A549 (cell line): ENCODE measurements around the gene SNX5. TPM values are rescaled to one million over a fixed set of nuclear protein-coding genes. Genes with fewer than 3 reads are reported as not detected.

ENCODE experiments used
- ATAC-seq, 2 experiments: fragments of 200-7000 bp in 1 of 2; fragments of >200 bp in 1 of 2; cut with Nextera tagmentation in 1 of 2; cut with Tn5 transposase in 1 of 2; 3 replicates each; pipeline versions ENCODE4 v1.8.0 to v1.9.1; 2018 to 2020; ENCODE audit warnings: mild to moderate bottlenecking in 1 of 2, moderate library complexity in 1 of 2
- CTCF ChIA-PET: fragments of 300-600 bp; sonication (Branson Sonifier 250); formaldehyde crosslinking; extraction: SDS; loops from one replicate; lab custom pipeline; 2021; ENCODE audit warnings: antibody characterized with exemption, inconsistent platforms; lab: Yijun Ruan, JAX
- POLR2A ChIA-PET: fragments of 350-600 bp; formaldehyde crosslinking; extraction: SDS; loops from one replicate; lab custom pipeline; 2021; ENCODE audit warnings: antibody characterized with exemption, inconsistent platforms; lab: Yijun Ruan, JAX
- DNase-seq, 2 experiments: peaks; one replicate each; pipeline versions ENCODE4 v3.0.0 to v3.0.0-alpha.2; 2011 to 2016; ENCODE audit warnings: low read depth in 1 of 2, low spot score in 1 of 2
- FAIRE-seq: peaks from 2 replicates; lab custom pipeline; 2011; peaks lifted over from hg19 to GRCh38; lab: Jason Lieb, UNC
- H3K27ac ChIP-seq, 2 experiments: fragments of >200 bp; sonication (Bioruptor Twin); formaldehyde crosslinking; 3 replicates each; pipeline ENCODE4 v1.5.1; 2016 to 2017
- H3K4me1 ChIP-seq: fragments of >200 bp; sonication (Bioruptor Twin); formaldehyde crosslinking; 3 replicates; pipeline ENCODE4 v1.6.1; 2016
- H3K4me2 ChIP-seq: fragments of >200 bp; sonication (Bioruptor Twin); formaldehyde crosslinking; 3 replicates; pipeline ENCODE4 v1.6.1; 2016
- H3K4me3 ChIP-seq: fragments of >200 bp; sonication (Bioruptor Twin); formaldehyde crosslinking; 3 replicates; pipeline ENCODE4 v1.5.1; 2016
- H3K9me3 ChIP-seq: fragments of >200 bp; sonication (Bioruptor Twin); formaldehyde crosslinking; 3 replicates; pipeline ENCODE4 v1.6.1; 2016
- BHLHE40 ChIP-seq: IDR thresholded peaks from 2 replicates; pipeline ENCODE4 v1.6.1; 2012; ENCODE audit warnings: low read depth, low read length, inconsistent platforms
- CHD4 ChIP-seq: fragments of 200-600 bp; sonication (generic); IDR thresholded peaks from 2 replicates; pipeline ENCODE4 v1.6.1; 2016; ENCODE audit warnings: antibody characterized with exemption, mild to moderate bottlenecking, borderline replicate concordance
- EHF ChIP-seq: fragments of 250-450 bp; sonication (Bioruptor Pico); IDR thresholded peaks from 2 replicates; pipeline ENCODE4 v1.5.0; 2020; ENCODE audit warnings: mild to moderate bottlenecking
- FOSB ChIP-seq: fragments of 250-450 bp; sonication (Bioruptor Pico); IDR thresholded peaks from 2 replicates; pipeline ENCODE4 v1.5.0; 2020; ENCODE audit warnings: mild to moderate bottlenecking, moderate library complexity
- FOXS1 ChIP-seq: fragments of 250-450 bp; sonication (Bioruptor Pico); IDR thresholded peaks from 2 replicates; pipeline ENCODE4 v1.5.0; 2020; ENCODE audit warnings: mild to moderate bottlenecking, moderate library complexity
- GATA3 ChIP-seq: IDR thresholded peaks from 2 replicates; pipeline ENCODE4 v1.6.1; 2012; ENCODE audit warnings: borderline replicate concordance
- HDAC2 ChIP-seq: fragments of 200-600 bp; sonication (generic); IDR thresholded peaks from 2 replicates; pipeline ENCODE4 v1.6.1; 2016
- HOXA7 ChIP-seq: fragments of 250-450 bp; sonication (Bioruptor Pico); IDR thresholded peaks from 2 replicates; pipeline ENCODE4 v1.5.0; 2020; ENCODE audit warnings: mild to moderate bottlenecking, moderate library complexity
- JUNB ChIP-seq: fragments of >200 bp; sonication (Bioruptor Twin); formaldehyde crosslinking; IDR thresholded peaks from 2 replicates; pipeline ENCODE4 v1.6.1; 2016
- MAFK ChIP-seq: fragments of 450-650 bp; IDR thresholded peaks from 2 replicates; pipeline ENCODE4 v1.6.1; 2014; ENCODE audit not compliant: partially characterized antibody
- PHF8 ChIP-seq: fragments of 200-600 bp; sonication (generic); IDR thresholded peaks from 2 replicates; pipeline ENCODE4 v1.6.1; 2016; ENCODE audit warnings: low read depth, mild to moderate bottlenecking, antibody characterized with exemption, moderate library complexity, borderline replicate concordance
- POLR2A ChIP-seq: IDR thresholded peaks from 2 replicates; pipeline ENCODE4 v1.6.1; 2012; ENCODE audit warnings: mild to moderate bottlenecking, low read length
- POLR2AphosphoS2 ChIP-seq: conservative IDR thresholded peaks from 2 replicates; pipeline ENCODE4 v1.6.1; 2012; ENCODE audit warnings: low read length, improper control_type of control experiment, inconsistent platforms
- RAD21 ChIP-seq, 2 experiments: fragments of >200 bp in 1 of 2; sonication (Bioruptor Twin) in 1 of 2; formaldehyde crosslinking in 1 of 2; IDR thresholded peaks in 1 of 2; conservative IDR thresholded peaks in 1 of 2; 2 replicates in 1 of 2; 3 replicates in 1 of 2; pipeline ENCODE4 v1.6.1; 2012 to 2018; ENCODE audit warnings: inconsistent platforms in 1 of 2
- RFX5 ChIP-seq: fragments of 450-650 bp; IDR thresholded peaks from 2 replicates; pipeline ENCODE4 v1.7.1; 2014; ENCODE audit warnings: antibody characterized with exemption, mild to moderate bottlenecking, moderate library complexity
- TFCP2L1 ChIP-seq: fragments of 250-450 bp; sonication (Bioruptor Pico); IDR thresholded peaks from 2 replicates; pipeline ENCODE4 v1.5.0; 2021; ENCODE audit warnings: mild to moderate bottlenecking
- ZC3H11A ChIP-seq: fragments of 450-650 bp; IDR thresholded peaks from 2 replicates; pipeline ENCODE4 v1.6.1; 2014; ENCODE audit warnings: antibody characterized with exemption, mild to moderate bottlenecking
- WGBS: methylation state at CpG from one replicate; pipeline ENCODE4 v1.1.6; 2017; ENCODE audit errors: missing lambda C conversion rate; 5-methylcytosine and 5-hydroxymethylcytosine counted together
- polyA plus RNA-seq, 4 experiments: library from polyadenylated mRNA; depleted of rRNA in 3 of 4; stranded (reverse); fragments of >200 nt; fragmentation: RNase III in 1 of 4; extraction: RNeasy Plus Mini Kit Qiagen cat#74134 plus additional on column Dnase treatment in 1 of 4; gene quantifications; 2 replicates in 3 of 4; 3 replicates in 1 of 4; pipeline ENCODE4 v1.2.3, GENCODE V29; 2011 to 2017
- TF ChIP-seq, protein P1 (sequence below): fragments of >200 bp; sonication (Bioruptor Twin); formaldehyde crosslinking; IDR thresholded peaks from 3 replicates; pipeline ENCODE4 v1.6.1; 2016
- TF ChIP-seq, protein P2 (sequence below): fragments of 200-600 bp; sonication (generic); IDR thresholded peaks from 2 replicates; pipeline ENCODE4 v1.6.1; 2016; ENCODE audit warnings: antibody characterized with exemption, mild to moderate bottlenecking, moderate library complexity
- TF ChIP-seq, protein P3 (sequence below): IDR thresholded peaks from 2 replicates; pipeline ENCODE4 v1.6.1; 2012
- TF ChIP-seq, protein P4 (sequence below): IDR thresholded peaks from 2 replicates; pipeline ENCODE4 v1.6.1; 2012; ENCODE audit warnings: low read depth, borderline replicate concordance
- TF ChIP-seq, protein P5 (sequence below): fragments of 250-450 bp; sonication (Bioruptor Pico); IDR thresholded peaks from 2 replicates; pipeline ENCODE4 v1.5.0; 2020; ENCODE audit warnings: low read depth, mild to moderate bottlenecking, moderate library complexity

Gene SNX5
- polyA plus RNA-seq, 2 of the 4 experiments (the other 2 are of a cell fraction), result 225 to 342 TPM

DNA sequence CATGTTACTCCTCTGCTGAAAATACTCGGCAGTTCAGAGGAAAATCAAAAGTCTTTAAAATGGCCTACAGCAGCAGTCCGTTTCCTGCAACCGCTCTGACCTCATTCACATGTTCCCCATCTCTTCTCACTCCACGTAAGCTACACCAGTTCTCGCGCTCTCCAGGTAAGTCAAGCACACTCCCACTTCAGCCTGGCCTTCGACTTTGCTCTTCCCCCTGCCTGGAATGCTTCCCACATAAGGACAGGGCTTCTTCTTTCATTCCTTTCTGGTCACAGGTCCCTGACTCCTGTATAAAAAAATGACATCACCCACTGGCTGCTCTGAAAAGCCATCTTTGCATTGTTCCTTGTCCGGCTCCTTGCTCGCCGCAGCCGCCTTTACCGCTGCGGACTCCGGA, 42.9 kb upstream of the SNX5 start:
- Histone ChIP-seq H3K27ac (no peak overlapping the region), H3K4me2 (no peak overlapping the region), H3K4me1 (no peaks in the 10 kb centered on the region), H3K9me3 (no peaks in the 10 kb centered on the region), H3K4me3 (no peak overlapping the region)
- 85% methylated on average over 14 of the region's 14 CpGs for whole genome bisulfite sequencing
- CTCF ChIA-PET, result no interaction called here
- DNase-seq (no peak), FAIRE-seq (no peak), ATAC-seq (0 out of 6 replicates have a peak, but pooled peaks of 1 of the 2 experiments have one; percentile 23)
- POLR2A ChIA-PET, result no interaction called here
- TF ChIP-seq HOXA7 (CRISPR knock-in tag) (no peak), BHLHE40 (no peak), POLR2A (0 out of 2 replicates have a peak, but pooled peaks have one; percentile 9), HDAC2 (no peak)
- TF ChIP-seq, protein P1, sequence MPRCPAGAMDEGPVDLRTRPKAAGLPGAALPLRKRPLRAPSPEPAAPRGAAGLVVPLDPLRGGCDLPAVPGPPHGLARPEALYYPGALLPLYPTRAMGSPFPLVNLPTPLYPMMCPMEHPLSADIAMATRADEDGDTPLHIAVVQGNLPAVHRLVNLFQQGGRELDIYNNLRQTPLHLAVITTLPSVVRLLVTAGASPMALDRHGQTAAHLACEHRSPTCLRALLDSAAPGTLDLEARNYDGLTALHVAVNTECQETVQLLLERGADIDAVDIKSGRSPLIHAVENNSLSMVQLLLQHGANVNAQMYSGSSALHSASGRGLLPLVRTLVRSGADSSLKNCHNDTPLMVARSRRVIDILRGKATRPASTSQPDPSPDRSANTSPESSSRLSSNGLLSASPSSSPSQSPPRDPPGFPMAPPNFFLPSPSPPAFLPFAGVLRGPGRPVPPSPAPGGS, result no peak

DNA sequence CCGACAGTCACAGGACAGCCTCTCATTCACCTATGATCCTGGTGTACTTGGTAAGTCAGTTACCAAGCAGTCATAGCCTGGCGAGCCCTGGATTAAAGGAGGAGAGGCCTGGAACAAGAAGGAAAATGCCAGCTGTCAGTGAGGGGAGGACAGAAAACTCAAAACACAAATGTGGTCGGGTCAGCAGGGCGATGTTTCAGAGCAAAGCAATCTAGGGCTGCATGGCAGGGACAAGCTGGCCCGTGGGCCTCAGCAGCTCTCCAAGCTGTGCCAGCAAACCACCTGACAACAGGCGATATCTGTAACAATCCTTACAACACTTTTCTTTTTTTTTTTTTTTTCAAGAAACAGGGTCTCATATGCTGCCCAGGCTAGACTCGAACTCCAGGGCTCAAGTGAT, 40.5 kb upstream of the SNX5 start:
- FAIRE-seq (no peak), ATAC-seq (no peak), DNase-seq (no peak)
- WGBS, result 74% methylated on average over 7 of the region's 7 CpGs
- TF ChIP-seq, protein P2, sequence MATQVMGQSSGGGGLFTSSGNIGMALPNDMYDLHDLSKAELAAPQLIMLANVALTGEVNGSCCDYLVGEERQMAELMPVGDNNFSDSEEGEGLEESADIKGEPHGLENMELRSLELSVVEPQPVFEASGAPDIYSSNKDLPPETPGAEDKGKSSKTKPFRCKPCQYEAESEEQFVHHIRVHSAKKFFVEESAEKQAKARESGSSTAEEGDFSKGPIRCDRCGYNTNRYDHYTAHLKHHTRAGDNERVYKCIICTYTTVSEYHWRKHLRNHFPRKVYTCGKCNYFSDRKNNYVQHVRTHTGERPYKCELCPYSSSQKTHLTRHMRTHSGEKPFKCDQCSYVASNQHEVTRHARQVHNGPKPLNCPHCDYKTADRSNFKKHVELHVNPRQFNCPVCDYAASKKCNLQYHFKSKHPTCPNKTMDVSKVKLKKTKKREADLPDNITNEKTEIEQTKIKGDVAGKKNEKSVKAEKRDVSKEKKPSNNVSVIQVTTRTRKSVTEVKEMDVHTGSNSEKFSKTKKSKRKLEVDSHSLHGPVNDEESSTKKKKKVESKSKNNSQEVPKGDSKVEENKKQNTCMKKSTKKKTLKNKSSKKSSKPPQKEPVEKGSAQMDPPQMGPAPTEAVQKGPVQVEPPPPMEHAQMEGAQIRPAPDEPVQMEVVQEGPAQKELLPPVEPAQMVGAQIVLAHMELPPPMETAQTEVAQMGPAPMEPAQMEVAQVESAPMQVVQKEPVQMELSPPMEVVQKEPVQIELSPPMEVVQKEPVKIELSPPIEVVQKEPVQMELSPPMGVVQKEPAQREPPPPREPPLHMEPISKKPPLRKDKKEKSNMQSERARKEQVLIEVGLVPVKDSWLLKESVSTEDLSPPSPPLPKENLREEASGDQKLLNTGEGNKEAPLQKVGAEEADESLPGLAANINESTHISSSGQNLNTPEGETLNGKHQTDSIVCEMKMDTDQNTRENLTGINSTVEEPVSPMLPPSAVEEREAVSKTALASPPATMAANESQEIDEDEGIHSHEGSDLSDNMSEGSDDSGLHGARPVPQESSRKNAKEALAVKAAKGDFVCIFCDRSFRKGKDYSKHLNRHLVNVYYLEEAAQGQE, result no peak
- TF ChIP-seq, protein P1, result no peak
- TF ChIP-seq FOSB (CRISPR knock-in tag), result no peak
- TF ChIP-seq MAFK, result no peak
- TF ChIP-seq FOXS1 (CRISPR knock-in tag), result no peak
- no peak for TF ChIP-seq EHF (CRISPR knock-in tag)
- no peak for TF ChIP-seq RFX5
- no peak overlapping the region for H3K4me3 ChIP-seq
- no peak overlapping the region for H3K27ac ChIP-seq
- ChIA-PET POLR2A (interaction anchor here (0.6 kb wide), 1 partner anchor 41 kb away, joined by 3 read pairs; the partner anchor contains the start of gene SNX5), CTCF (no interaction called here)
- no peaks in the 10 kb centered on the region for H3K9me3 ChIP-seq
- no peak overlapping the region for H3K4me2 ChIP-seq
- no peaks in the 10 kb centered on the region for H3K4me1 ChIP-seq

DNA sequence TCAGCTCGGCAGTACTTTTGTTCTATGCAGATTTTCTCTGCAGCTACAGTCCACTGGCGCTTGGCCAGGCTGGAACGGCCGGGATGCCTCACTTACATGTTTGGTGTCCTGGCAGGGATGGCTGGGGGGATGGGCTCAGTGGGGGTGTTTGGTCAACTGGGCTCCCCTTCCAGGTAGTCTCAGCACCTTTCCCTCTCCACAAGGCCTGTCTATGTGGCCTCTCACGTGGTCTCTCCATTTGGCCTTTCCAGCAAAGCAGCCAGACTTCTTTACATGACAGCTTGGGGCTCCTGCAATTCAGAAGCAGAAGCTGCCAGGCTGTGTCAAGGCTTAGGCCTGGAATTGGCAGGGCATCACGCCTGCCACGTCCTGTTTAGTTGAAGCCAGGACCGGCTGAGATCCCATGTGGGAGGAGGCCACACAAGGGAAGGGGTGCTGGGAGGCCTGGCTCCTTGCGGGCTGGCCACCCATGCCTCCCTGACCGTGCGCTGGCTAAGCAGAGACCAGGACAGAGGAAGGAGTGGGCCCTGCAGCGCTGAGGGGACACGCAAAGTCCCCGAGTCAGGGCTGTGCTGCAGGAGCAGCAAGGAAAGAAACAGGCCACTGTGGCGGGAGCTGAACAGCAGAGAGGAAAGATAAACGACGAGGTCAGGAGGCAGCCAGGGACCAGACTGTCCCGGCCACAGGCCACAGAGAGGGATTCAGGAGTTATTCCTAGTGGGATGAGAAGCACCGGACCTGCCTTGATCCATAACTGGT, 39.1 kb upstream of the SNX5 start:
- ATAC-seq (peak in 1 of 2 experiments; percentile 35; a peak in 2 of 6 replicates), FAIRE-seq (no peak), DNase-seq (no peak)
- Histone ChIP-seq H3K4me2 (no peak overlapping the region), H3K9me3 (no peaks in the 10 kb centered on the region), H3K4me1 (no peaks in the 10 kb centered on the region), H3K4me3 (no peak overlapping the region), H3K27ac (no peak overlapping the region)
- POLR2A ChIA-PET, result no interaction called here
- CTCF ChIA-PET, result interaction anchor here (0.8 to 1.2 kb wide), 2 partner anchors 10 to 12 kb away, joined by 3 to 5 read pairs; no protein-coding TSS in a partner anchor
- WGBS, result 77% methylated on average over 19 of the region's 19 CpGs
- TF ChIP-seq, protein P3, sequence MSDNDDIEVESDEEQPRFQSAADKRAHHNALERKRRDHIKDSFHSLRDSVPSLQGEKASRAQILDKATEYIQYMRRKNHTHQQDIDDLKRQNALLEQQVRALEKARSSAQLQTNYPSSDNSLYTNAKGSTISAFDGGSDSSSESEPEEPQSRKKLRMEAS, result no peak
- TF ChIP-seq JUNB (no peak), FOSB (CRISPR knock-in tag) (no peak), ZC3H11A (no peak), POLR2AphosphoS2 (no peak), PHF8 (no peak), TFCP2L1 (no peak), GATA3 (no peak), RFX5 (no peak), RAD21 (conservative IDR thresholded peaks at IDR 0.05 in 1 of 2, IDR thresholded peaks at IDR 0.05 in 1 of 2) (no peak), CHD4 (no peak)
- TF ChIP-seq, protein P1, result no peak
- TF ChIP-seq, protein P4, sequence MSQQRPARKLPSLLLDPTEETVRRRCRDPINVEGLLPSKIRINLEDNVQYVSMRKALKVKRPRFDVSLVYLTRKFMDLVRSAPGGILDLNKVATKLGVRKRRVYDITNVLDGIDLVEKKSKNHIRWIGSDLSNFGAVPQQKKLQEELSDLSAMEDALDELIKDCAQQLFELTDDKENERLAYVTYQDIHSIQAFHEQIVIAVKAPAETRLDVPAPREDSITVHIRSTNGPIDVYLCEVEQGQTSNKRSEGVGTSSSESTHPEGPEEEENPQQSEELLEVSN, result no peak
- TF ChIP-seq, protein P5, sequence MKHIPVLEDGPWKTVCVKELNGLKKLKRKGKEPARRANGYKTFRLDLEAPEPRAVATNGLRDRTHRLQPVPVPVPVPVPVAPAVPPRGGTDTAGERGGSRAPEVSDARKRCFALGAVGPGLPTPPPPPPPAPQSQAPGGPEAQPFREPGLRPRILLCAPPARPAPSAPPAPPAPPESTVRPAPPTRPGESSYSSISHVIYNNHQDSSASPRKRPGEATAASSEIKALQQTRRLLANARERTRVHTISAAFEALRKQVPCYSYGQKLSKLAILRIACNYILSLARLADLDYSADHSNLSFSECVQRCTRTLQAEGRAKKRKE, result no peak
